Liver (tissue), 9 donors: Measurements from ENCODE around the gene ZNF768. TPM values are rescaled to one million over a fixed set of nuclear protein-coding genes. Genes with fewer than 3 reads are reported as not detected.
"Not testable (repeated sequence)": the region's sequence is repeated elsewhere in the genome, so short reads cannot be mapped to it uniquely, and the experiment has no call there.

Experiments used
- DNase-seq: peaks from one replicate; pipeline ENCODE4 v3.0.0-alpha.2; 2017; ENCODE audit warnings: low spot score
- H3K27ac ChIP-seq, 2 donors: one replicate each; pipeline ENCODE4 v1.7.0; 2013; ENCODE audit warnings: inconsistent platforms in 2 of 2, low read length in 2 of 2, control low read depth in 1 of 2, low read depth in 1 of 2, mild to moderate bottlenecking in 1 of 2
- H3K27me3 ChIP-seq, 4 donors: one replicate each; pipeline versions ENCODE4 v1.6.1 to v1.7.0; 2013; ENCODE audit warnings: low read length in 3 of 4, inconsistent platforms in 1 of 4, mild to moderate bottlenecking in 1 of 4, moderate library complexity in 1 of 4; ENCODE audit not compliant: control insufficient read depth in 4 of 4, insufficient read depth in 4 of 4
- H3K36me3 ChIP-seq, 4 donors: one replicate each; pipeline versions ENCODE4 v1.6.1 to v1.7.0; 2013; ENCODE audit warnings: low read length in 3 of 4, mild to moderate bottlenecking in 3 of 4, low read depth in 1 of 4, moderate library complexity in 1 of 4; ENCODE audit not compliant: control insufficient read depth in 4 of 4, insufficient read depth in 3 of 4
- H3K4me1 ChIP-seq, 4 donors: one replicate each; pipeline versions ENCODE4 v1.6.1 to v1.7.0; 2013; ENCODE audit warnings: low read length in 3 of 4, mild to moderate bottlenecking in 3 of 4, moderate library complexity in 1 of 4; ENCODE audit not compliant: control insufficient read depth in 4 of 4, insufficient read depth in 4 of 4
- H3K4me3 ChIP-seq, 3 donors: one replicate each; pipeline versions ENCODE4 v1.6.1 to v1.7.0; 2013; ENCODE audit warnings: low read length in 3 of 3, control low read depth in 1 of 3, low read depth in 1 of 3, mild to moderate bottlenecking in 1 of 3
- H3K9ac ChIP-seq, 2 donors: one replicate each; pipeline ENCODE4 v1.7.0; 2013; ENCODE audit warnings: low read length in 2 of 2, mild to moderate bottlenecking in 2 of 2, moderate library complexity in 2 of 2, control low read depth in 1 of 2, low read depth in 1 of 2
- H3K9me3 ChIP-seq, 4 donors: one replicate each; pipeline versions ENCODE4 v1.6.1 to v1.7.0; 2013; ENCODE audit warnings: low read length in 3 of 4; ENCODE audit not compliant: control insufficient read depth in 4 of 4
- EGR1 ChIP-seq, 2 donors: IDR thresholded peaks; 2 replicates each; pipeline ENCODE4 v1.6.1; 2016 to 2018; ENCODE audit warnings: antibody characterized with exemption in 2 of 2, low read depth in 2 of 2
- FOXA1 ChIP-seq: IDR thresholded peaks from 2 replicates; pipeline ENCODE4 v1.6.1; 2016; ENCODE audit warnings: antibody characterized with exemption
- FOXA2 ChIP-seq: IDR thresholded peaks from 2 replicates; pipeline ENCODE4 v1.6.1; 2016; ENCODE audit warnings: antibody characterized with exemption
- GABPA ChIP-seq, 2 donors: IDR thresholded peaks in 1 of 2; conservative IDR thresholded peaks in 1 of 2; 2 replicates each; pipeline ENCODE4 v1.6.1; 2016; ENCODE audit warnings: antibody characterized with exemption in 2 of 2, mild to moderate bottlenecking in 1 of 2, moderate library complexity in 1 of 2
- HNF4A ChIP-seq, 2 donors: conservative IDR thresholded peaks; 2 replicates each; pipeline ENCODE4 v1.6.1; 2016; ENCODE audit warnings: antibody characterized with exemption in 2 of 2, mild to moderate bottlenecking in 2 of 2
- JUND ChIP-seq, 2 donors: IDR thresholded peaks; 2 replicates each; pipeline ENCODE4 v1.6.1; 2016; ENCODE audit warnings: antibody characterized with exemption in 2 of 2
- NR2F2 ChIP-seq: IDR thresholded peaks from 2 replicates; pipeline ENCODE4 v1.6.1; 2016; ENCODE audit warnings: antibody characterized with exemption
- RAD21 ChIP-seq, 2 donors: IDR thresholded peaks; 2 replicates each; pipeline ENCODE4 v1.6.1; 2016; ENCODE audit warnings: antibody characterized with exemption in 2 of 2, mild to moderate bottlenecking in 2 of 2
- RXRA ChIP-seq, 2 donors: IDR thresholded peaks; 2 replicates each; pipeline ENCODE4 v1.6.1; 2017 to 2018; ENCODE audit warnings: antibody characterized with exemption in 2 of 2, mild to moderate bottlenecking in 1 of 2
- SP1 ChIP-seq: IDR thresholded peaks from 2 replicates; pipeline ENCODE4 v1.6.1; 2018; ENCODE audit warnings: antibody characterized with exemption, mild to moderate bottlenecking
- TAF1 ChIP-seq: conservative IDR thresholded peaks from 2 replicates; pipeline ENCODE4 v1.6.1; 2016; ENCODE audit warnings: antibody characterized with exemption, mild to moderate bottlenecking
- YY1 ChIP-seq: IDR thresholded peaks from 2 replicates; pipeline ENCODE4 v1.6.1; 2016; ENCODE audit warnings: antibody characterized with exemption, mild to moderate bottlenecking
- WGBS: extraction: QIAGEN DNeasy Blood & Tissue Kit; methylation state at CpG from one replicate; pipeline ENCODE4 v1.1.7; 2013; 5-methylcytosine and 5-hydroxymethylcytosine counted together
- polyA plus RNA-seq, 2 donors: library from polyadenylated mRNA; stranded (reverse) in 1 of 2; unstranded in 1 of 2; fragments of 200-250 nt in 1 of 2; fragments of >200 nt in 1 of 2; fragmentation: Nextera tagmentation in 1 of 2; extraction: Ambion mirVana in 1 of 2; gene quantifications; one replicate each; pipeline versions ENCODE4 v1.2.1 to v1.2.3, GENCODE V29; 2013 to 2015
- total RNA-seq, 2 donors: library from RNA; depleted of rRNA; stranded (reverse); fragments of >200 nt; gene quantifications; one replicate each; pipeline ENCODE4 v1.2.3, GENCODE V29; 2014
- TF ChIP-seq, protein P1 (sequence below): fragments of 150-350 bp; IDR thresholded peaks from 2 replicates; pipeline ENCODE4 v1.5.1; 2017; ENCODE audit warnings: improper control_type of control experiment, low read depth, low read length; ENCODE audit not compliant: missing input control
- TF ChIP-seq, protein P2 (sequence below): IDR thresholded peaks from 2 replicates; pipeline ENCODE4 v1.6.1; 2016; ENCODE audit warnings: antibody characterized with exemption
- TF ChIP-seq, protein P3 (sequence below): IDR thresholded peaks from 2 replicates; pipeline ENCODE4 v1.6.1; 2016; ENCODE audit warnings: antibody characterized with exemption
- TF ChIP-seq, protein P4 (sequence below): IDR thresholded peaks from 2 replicates; pipeline ENCODE4 v1.6.1; 2016; ENCODE audit warnings: antibody characterized with exemption
- TF ChIP-seq, protein P5 (sequence below): IDR thresholded peaks from 2 replicates; pipeline ENCODE4 v1.6.1; 2016; ENCODE audit warnings: antibody characterized with exemption, mild to moderate bottlenecking
- donor health status: healthy.
- donor health status: healthy.
- donor health status: healthy.
- donor health status: healthy.
- donor health status: healthy.

The ZNF768 gene
- total and polyA plus RNA-seq, 4 donors: 2.2 to 16.9 (median 10.9) TPM

DNA sequence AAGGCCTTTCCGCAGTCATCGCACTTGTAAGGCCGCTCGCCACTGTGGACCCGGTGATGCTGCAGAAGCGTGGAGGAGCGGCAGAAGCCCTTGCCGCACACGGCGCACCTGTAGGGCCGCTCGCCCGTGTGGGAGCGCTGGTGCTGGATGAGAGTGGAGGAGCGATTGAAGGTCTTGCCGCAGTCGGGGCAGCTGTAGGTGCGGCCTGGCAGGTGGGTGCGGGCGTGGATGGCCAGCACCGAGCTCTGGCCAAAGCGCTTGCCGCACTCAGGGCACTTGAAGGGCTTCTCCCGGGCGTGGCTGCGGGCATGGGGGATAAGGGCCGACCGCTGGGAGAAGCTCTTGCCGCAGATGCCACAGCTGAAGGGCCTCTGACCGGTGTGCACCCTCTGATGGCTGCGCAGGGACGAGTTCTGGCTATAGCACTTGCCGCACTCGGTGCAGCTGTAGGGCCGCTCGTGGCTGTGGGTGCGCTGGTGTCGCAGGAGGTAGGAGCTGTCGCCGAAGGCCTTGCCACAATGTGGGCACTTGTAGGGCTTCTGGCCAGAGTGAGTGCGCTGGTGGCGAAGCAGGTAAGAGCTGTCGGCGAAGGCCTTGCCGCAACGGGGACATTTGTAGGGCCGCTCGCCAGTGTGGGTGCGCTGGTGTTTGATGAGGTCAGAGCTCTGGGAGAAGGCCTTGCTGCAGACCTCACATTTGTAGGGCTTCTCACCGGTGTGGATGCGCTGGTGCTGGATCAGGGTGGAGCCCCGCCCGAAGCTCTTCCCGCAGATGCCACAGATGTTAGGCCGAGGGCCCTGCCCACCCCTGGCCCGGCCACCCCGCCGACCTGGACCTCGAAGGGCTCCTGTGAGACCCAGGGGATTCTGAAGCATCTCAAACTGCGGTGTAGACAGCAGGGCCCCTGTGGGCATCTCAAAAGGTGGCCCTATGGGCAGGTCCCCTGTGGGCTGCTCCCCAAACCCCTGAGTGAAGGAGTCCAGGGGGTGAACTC lies 1.5 kb downstream of the ZNF768 start:
- peaks cover 4 to 45% (median 32%) of the 10 kb centered on the region in 4 donors for H3K4me1 ChIP-seq
- H3K4me3 ChIP-seq: no peak overlapping the region
- no peak overlapping the region for H3K9ac ChIP-seq
- no peak overlapping the region for H3K27ac ChIP-seq
- TF ChIP-seq, protein P1, sequence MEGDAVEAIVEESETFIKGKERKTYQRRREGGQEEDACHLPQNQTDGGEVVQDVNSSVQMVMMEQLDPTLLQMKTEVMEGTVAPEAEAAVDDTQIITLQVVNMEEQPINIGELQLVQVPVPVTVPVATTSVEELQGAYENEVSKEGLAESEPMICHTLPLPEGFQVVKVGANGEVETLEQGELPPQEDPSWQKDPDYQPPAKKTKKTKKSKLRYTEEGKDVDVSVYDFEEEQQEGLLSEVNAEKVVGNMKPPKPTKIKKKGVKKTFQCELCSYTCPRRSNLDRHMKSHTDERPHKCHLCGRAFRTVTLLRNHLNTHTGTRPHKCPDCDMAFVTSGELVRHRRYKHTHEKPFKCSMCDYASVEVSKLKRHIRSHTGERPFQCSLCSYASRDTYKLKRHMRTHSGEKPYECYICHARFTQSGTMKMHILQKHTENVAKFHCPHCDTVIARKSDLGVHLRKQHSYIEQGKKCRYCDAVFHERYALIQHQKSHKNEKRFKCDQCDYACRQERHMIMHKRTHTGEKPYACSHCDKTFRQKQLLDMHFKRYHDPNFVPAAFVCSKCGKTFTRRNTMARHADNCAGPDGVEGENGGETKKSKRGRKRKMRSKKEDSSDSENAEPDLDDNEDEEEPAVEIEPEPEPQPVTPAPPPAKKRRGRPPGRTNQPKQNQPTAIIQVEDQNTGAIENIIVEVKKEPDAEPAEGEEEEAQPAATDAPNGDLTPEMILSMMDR: no peak
- TF ChIP-seq TAF1 (no peak), RAD21 (IDR thresholded peaks at IDR 0.05) (no peak), HNF4A (conservative IDR thresholded peaks at IDR 0.05) (no peak), YY1 (no peak), FOXA1 (no peak), JUND (IDR thresholded peaks at IDR 0.05) (no peak), EGR1 (IDR thresholded peaks at IDR 0.05; ENCODE audit: low read depth in 2 of 2) (no peak), RXRA (IDR thresholded peaks at IDR 0.05) (no peak), NR2F2 (no peak)
- TF ChIP-seq, protein P2, sequence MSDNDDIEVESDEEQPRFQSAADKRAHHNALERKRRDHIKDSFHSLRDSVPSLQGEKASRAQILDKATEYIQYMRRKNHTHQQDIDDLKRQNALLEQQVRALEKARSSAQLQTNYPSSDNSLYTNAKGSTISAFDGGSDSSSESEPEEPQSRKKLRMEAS: no peak
- TF ChIP-seq, protein P3, sequence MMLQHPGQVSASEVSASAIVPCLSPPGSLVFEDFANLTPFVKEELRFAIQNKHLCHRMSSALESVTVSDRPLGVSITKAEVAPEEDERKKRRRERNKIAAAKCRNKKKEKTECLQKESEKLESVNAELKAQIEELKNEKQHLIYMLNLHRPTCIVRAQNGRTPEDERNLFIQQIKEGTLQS: no peak
- TF ChIP-seq, protein P4, sequence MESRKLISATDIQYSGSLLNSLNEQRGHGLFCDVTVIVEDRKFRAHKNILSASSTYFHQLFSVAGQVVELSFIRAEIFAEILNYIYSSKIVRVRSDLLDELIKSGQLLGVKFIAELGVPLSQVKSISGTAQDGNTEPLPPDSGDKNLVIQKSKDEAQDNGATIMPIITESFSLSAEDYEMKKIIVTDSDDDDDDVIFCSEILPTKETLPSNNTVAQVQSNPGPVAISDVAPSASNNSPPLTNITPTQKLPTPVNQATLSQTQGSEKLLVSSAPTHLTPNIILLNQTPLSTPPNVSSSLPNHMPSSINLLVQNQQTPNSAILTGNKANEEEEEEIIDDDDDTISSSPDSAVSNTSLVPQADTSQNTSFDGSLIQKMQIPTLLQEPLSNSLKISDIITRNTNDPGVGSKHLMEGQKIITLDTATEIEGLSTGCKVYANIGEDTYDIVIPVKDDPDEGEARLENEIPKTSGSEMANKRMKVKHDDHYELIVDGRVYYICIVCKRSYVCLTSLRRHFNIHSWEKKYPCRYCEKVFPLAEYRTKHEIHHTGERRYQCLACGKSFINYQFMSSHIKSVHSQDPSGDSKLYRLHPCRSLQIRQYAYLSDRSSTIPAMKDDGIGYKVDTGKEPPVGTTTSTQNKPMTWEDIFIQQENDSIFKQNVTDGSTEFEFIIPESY: no peak
- no peaks in the 10 kb centered on the region for H3K27me3 ChIP-seq
- DNase-seq: no peak
- no peaks in the 10 kb centered on the region for H3K36me3 ChIP-seq
- no peaks in the 10 kb centered on the region for H3K9me3 ChIP-seq
- WGBS: 97% methylated on average over 60 of the region's 60 CpGs

DNA sequence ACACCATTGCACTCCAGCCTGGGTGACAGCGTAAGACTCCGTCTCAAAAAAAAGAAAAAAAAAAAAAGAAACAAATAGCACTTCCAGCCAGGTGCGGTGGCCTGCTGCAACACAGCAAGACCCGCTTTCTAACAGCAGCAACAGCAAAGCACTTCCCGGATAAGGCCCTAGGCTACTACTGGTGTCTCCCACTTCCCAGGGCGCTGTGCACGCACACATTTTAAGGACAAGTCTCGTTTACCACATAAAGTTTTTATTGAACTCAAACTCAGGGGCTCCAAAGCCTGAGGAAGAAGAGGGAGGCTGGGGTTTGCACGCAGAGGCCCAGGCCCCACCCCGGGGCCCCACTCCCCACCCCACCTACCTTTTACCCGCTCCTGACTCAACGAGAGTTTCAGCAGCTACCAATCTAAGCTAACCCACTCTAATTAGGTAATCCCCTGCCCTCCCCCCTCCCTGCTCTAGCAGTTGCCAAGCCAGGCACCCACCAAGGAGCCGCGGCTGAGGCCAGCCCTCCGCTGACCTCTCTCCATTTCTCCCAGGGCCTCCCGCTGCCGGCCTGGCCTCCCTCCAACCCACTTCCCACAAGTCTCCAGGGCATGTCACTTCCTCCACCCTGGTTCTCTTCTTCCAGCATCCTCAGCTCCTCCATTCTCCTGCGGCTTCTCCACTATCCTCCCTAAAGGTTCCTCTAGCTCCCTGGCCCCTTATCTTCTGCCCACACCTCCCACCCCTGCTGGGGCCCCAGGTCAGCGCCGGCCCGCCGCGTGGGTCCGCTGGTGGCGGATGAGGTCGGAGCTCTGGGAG lies 2.4 kb downstream of the ZNF768 start:
- Histone ChIP-seq H3K9me3 (no peaks in the 10 kb centered on the region), H3K9ac (no peak overlapping the region), H3K4me1 (peaks cover 4 to 40% (median 30%) of the 10 kb centered on the region in 4 donors), H3K27me3 (no peaks in the 10 kb centered on the region), H3K4me3 (no peak overlapping the region), H3K27ac (no peak overlapping the region), H3K36me3 (no peaks in the 10 kb centered on the region)
- no peak for DNase-seq
- WGBS: 79% methylated on average over 26 of the region's 26 CpGs
- TF ChIP-seq FOXA2 (no peak), YY1 (no peak), SP1 (no peak), GABPA (IDR thresholded peaks at IDR 0.05 in 1 of 2, conservative IDR thresholded peaks at IDR 0.05 in 1 of 2) (no peak), NR2F2 (no peak)
- TF ChIP-seq, protein P5, sequence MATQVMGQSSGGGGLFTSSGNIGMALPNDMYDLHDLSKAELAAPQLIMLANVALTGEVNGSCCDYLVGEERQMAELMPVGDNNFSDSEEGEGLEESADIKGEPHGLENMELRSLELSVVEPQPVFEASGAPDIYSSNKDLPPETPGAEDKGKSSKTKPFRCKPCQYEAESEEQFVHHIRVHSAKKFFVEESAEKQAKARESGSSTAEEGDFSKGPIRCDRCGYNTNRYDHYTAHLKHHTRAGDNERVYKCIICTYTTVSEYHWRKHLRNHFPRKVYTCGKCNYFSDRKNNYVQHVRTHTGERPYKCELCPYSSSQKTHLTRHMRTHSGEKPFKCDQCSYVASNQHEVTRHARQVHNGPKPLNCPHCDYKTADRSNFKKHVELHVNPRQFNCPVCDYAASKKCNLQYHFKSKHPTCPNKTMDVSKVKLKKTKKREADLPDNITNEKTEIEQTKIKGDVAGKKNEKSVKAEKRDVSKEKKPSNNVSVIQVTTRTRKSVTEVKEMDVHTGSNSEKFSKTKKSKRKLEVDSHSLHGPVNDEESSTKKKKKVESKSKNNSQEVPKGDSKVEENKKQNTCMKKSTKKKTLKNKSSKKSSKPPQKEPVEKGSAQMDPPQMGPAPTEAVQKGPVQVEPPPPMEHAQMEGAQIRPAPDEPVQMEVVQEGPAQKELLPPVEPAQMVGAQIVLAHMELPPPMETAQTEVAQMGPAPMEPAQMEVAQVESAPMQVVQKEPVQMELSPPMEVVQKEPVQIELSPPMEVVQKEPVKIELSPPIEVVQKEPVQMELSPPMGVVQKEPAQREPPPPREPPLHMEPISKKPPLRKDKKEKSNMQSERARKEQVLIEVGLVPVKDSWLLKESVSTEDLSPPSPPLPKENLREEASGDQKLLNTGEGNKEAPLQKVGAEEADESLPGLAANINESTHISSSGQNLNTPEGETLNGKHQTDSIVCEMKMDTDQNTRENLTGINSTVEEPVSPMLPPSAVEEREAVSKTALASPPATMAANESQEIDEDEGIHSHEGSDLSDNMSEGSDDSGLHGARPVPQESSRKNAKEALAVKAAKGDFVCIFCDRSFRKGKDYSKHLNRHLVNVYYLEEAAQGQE: no peak

DNA sequence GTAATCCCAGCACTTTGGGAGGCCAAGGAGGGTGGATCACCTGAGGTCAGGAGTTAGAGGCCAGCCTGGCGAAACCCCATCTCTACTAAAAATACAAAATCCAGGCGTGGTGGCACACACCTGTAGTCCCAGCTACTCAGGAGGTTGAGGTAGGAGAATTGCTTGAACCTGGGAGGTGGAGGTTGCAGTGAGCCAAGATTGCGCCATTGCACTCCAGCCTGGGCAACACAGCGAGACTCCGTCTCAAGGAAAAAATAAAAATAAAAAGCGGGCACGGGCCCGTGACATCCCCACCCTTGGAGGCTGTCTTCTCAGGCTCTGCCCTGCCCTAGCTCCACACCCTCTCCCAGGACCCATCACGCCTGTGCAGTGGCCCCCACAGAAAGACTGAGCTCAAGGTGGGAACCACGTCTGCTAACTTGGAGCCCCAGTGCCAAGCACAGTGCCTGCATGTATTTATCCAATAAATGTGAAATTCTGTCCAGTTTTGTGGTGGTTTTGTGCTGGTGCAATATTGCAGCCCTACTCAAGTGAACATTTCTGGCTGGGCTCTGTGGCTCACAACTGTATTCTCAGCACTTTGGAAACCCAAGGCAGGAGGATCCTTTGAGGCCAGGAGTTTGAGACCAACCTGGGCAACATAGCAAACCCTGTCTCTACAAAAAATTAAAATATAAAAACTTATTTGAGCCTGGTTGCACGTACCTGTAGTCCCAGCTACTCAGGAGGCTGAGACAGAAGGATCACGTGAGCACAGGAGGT lies 3.5 kb downstream of the ZNF768 start:
- WGBS: 88% methylated on average over 12 of the region's 12 CpGs
- H3K4me3 ChIP-seq, H3K36me3 ChIP-seq, H3K9me3 ChIP-seq, DNase-seq, H3K27me3 ChIP-seq, H3K9ac ChIP-seq: not testable (repeated sequence)
- peaks cover 4 to 38% (median 25%) of the 10 kb centered on the region in 4 donors for H3K4me1 ChIP-seq
- H3K27ac ChIP-seq: peak overlapping the region; percentile 86 to 89
